ENCODE measurements around the gene RIPOR2. TPM values are rescaled to one million over a fixed set of nuclear protein-coding genes. Genes with fewer than 3 reads are reported as not detected.

RIPOR2 gene
- total and polyA plus RNA-seq, 2 donors from 2014 or later, result 1.7 to 24.2 TPM

DNA sequence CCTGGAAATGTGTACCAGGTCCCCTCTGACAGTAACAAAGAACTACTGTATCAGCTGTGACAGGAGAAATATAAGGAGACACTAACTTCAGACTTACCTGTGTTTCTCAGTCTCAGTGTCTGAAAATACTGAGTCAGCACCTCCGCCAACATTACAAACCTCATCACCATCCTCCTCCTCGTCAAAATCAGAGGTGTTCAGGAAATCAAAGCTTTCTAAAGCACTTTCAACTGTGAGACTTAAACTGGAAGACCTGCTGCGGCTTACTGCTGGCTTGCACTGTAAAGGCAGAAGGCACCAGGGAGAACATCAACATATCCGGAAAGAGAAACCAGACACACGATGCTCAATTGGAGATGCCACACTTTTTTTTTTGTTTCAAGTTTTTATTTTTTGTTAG is 96.8 kb downstream of the RIPOR2 start:
- intact Hi-C loops (cut with DNase I), result no loop called here
- Histone ChIP-seq H3K4me3 (ENCODE audit: low read length in 3 of 3) (no peak overlapping the region), H3K27me3 (ENCODE audit: control insufficient read depth, insufficient read depth, low read length) (no peaks in the 10 kb centered on the region), H3K4me1 (ENCODE audit: control insufficient read depth in 2 of 3, insufficient read depth in 2 of 3, low read depth in 1 of 3, low read length in 3 of 3) (peaks cover 0 to 3% (median 0%) of the 10 kb centered on the region in 3 donors), H3K9me3 (ENCODE audit: control insufficient read depth in 2 of 3, insufficient read depth in 1 of 3, low read length in 3 of 3) (no peaks in the 10 kb centered on the region), H3K36me3 (ENCODE audit: control insufficient read depth in 2 of 3, insufficient read depth in 3 of 3, low read length in 3 of 3) (no peaks in the 10 kb centered on the region), H3K9ac (ENCODE audit: low read length in 3 of 3) (no peak overlapping the region), H3K27ac (ENCODE audit: low read depth in 2 of 2, low read length in 2 of 2) (no peak overlapping the region)
- TF ChIP-seq, protein P1, sequence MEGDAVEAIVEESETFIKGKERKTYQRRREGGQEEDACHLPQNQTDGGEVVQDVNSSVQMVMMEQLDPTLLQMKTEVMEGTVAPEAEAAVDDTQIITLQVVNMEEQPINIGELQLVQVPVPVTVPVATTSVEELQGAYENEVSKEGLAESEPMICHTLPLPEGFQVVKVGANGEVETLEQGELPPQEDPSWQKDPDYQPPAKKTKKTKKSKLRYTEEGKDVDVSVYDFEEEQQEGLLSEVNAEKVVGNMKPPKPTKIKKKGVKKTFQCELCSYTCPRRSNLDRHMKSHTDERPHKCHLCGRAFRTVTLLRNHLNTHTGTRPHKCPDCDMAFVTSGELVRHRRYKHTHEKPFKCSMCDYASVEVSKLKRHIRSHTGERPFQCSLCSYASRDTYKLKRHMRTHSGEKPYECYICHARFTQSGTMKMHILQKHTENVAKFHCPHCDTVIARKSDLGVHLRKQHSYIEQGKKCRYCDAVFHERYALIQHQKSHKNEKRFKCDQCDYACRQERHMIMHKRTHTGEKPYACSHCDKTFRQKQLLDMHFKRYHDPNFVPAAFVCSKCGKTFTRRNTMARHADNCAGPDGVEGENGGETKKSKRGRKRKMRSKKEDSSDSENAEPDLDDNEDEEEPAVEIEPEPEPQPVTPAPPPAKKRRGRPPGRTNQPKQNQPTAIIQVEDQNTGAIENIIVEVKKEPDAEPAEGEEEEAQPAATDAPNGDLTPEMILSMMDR (IDR thresholded peaks at IDR 0.05; ENCODE audit: borderline replicate concordance, extremely low read depth, insufficient read depth), result no peak
- FAIRE-seq (no peak), DNase-seq (no peak)

DNA sequence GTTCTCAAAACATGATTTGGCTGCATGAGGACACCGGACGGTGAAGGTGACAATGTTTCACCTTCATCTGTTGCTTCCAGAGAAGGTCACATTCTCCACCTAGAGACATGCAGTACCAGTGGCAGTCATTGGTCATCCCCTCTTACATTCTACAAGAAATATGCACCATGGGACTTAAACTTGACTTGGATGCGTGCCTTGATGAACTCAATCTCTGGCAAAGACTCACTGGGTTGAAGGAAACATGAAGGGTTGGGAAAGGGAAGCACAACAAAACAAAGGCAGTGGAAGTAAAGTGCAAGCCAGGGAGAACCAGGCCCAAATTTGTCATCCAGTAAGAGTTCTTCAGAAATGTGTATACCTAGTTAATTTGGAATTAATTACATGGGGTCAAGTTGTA is 97.7 kb downstream of the RIPOR2 start:
- FAIRE-seq (no peak), DNase-seq (no peak)
- no peak overlapping the region for H3K9ac ChIP-seq (ENCODE audit: low read length in 3 of 3)
- no peaks in the 10 kb centered on the region for H3K9me3 ChIP-seq (ENCODE audit: control insufficient read depth in 2 of 3, insufficient read depth in 1 of 3, low read length in 3 of 3)
- H3K4me3 ChIP-seq (ENCODE audit: low read length in 3 of 3), result no peak overlapping the region
- H3K27me3 ChIP-seq (ENCODE audit: control insufficient read depth, insufficient read depth, low read length), result no peaks in the 10 kb centered on the region
- H3K27ac ChIP-seq (ENCODE audit: low read depth in 2 of 2, low read length in 2 of 2), result no peak overlapping the region
- H3K36me3 ChIP-seq (ENCODE audit: control insufficient read depth in 2 of 3, insufficient read depth in 3 of 3, low read length in 3 of 3), result no peaks in the 10 kb centered on the region
- no peaks in the 10 kb centered on the region for H3K4me1 ChIP-seq (ENCODE audit: control insufficient read depth in 2 of 3, insufficient read depth in 2 of 3, low read depth in 1 of 3, low read length in 3 of 3)
- intact Hi-C loops (cut with DNase I), result no loop called here
- TF ChIP-seq, protein P1 (IDR thresholded peaks at IDR 0.05; ENCODE audit: borderline replicate concordance, extremely low read depth, insufficient read depth), result no peak

GRCh38 chr6:24836109-24836508 is 99.7 kb downstream of the RIPOR2 start:
- Histone ChIP-seq H3K4me1 (ENCODE audit: control insufficient read depth in 2 of 3, insufficient read depth in 2 of 3, low read depth in 1 of 3, low read length in 3 of 3) (no peaks in the 10 kb centered on the region), H3K9me3 (ENCODE audit: control insufficient read depth in 2 of 3, insufficient read depth in 1 of 3, low read length in 3 of 3) (no peaks in the 10 kb centered on the region), H3K9ac (ENCODE audit: low read length in 3 of 3) (no peak overlapping the region), H3K36me3 (ENCODE audit: control insufficient read depth in 2 of 3, insufficient read depth in 3 of 3, low read length in 3 of 3) (no peaks in the 10 kb centered on the region), H3K4me3 (ENCODE audit: low read length in 3 of 3) (no peak overlapping the region), H3K27me3 (ENCODE audit: control insufficient read depth, insufficient read depth, low read length) (no peaks in the 10 kb centered on the region), H3K27ac (ENCODE audit: low read depth in 2 of 2, low read length in 2 of 2) (no peak overlapping the region)
- TF ChIP-seq, protein P1 (IDR thresholded peaks at IDR 0.05; ENCODE audit: borderline replicate concordance, extremely low read depth, insufficient read depth), result no peak
- FAIRE-seq, result no peak
- intact Hi-C loops (cut with DNase I), result no loop called here
- DNase-seq, result no peak

DNA sequence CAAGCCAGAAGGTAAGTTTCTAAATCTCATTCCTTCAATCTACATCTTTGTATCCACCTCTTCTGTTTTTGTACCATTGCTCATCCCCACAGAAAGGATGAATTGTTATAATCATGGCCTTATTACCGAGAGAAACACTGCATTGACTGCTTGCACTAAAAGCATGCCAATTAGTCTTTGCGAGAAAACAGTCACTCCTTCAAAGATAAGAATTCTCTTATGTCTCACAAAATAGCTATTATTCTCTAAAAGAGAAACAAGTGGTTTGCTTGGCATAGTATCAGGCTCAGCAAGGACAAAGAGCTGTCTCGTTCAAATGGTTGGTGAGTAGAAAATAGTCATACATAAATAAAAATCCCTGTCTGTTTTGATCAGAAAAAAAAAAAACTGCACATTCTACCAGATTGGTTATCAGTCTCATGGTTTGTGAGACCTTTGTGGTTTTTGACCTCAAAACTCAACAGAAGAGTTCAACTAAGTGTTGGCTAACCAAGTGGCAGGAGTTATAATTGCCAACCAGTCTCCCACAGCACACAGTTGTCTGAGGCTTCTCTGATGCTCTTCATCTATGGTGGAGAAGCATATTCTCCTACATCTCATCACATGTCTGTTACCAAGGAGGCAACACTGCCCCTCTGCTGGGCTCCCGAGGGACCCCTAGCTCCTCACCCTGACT is 101.9 kb downstream of the RIPOR2 start:
- Histone ChIP-seq H3K9ac (ENCODE audit: low read length in 3 of 3) (no peak overlapping the region), H3K27ac (ENCODE audit: low read depth in 2 of 2, low read length in 2 of 2) (no peak overlapping the region), H3K27me3 (ENCODE audit: control insufficient read depth, insufficient read depth, low read length) (no peaks in the 10 kb centered on the region), H3K4me1 (ENCODE audit: control insufficient read depth in 2 of 3, insufficient read depth in 2 of 3, low read depth in 1 of 3, low read length in 3 of 3) (no peaks in the 10 kb centered on the region), H3K9me3 (ENCODE audit: control insufficient read depth in 2 of 3, insufficient read depth in 1 of 3, low read length in 3 of 3) (no peaks in the 10 kb centered on the region), H3K4me3 (ENCODE audit: low read length in 3 of 3) (no peak overlapping the region), H3K36me3 (ENCODE audit: control insufficient read depth in 2 of 3, insufficient read depth in 3 of 3, low read length in 3 of 3) (no peaks in the 10 kb centered on the region)
- TF ChIP-seq, protein P1 (IDR thresholded peaks at IDR 0.05; ENCODE audit: borderline replicate concordance, extremely low read depth, insufficient read depth), result no peak
- no peak for FAIRE-seq
- intact Hi-C loops (cut with DNase I), result no loop called here
- no peak for DNase-seq
